ENCODE measurements around the gene TOM1L2. TPM values are rescaled to one million over a fixed set of nuclear protein-coding genes. Genes with fewer than 3 reads are reported as not detected.

Gene TOM1L2
- total and polyA plus RNA-seq, 12 donors, result 46.4 to 331 (median 273) TPM

- Histone ChIP-seq H3K4me3 (no peak overlapping the region), H3K27me3 (no peaks in the 10 kb centered on the region), H3K9me3 (no peaks in the 10 kb centered on the region), H3K4me1 (peaks cover 0 to 43% (median 18%) of the 10 kb centered on the region in 9 donors), H3K36me3 (peaks cover 0 to 67% (median 14%) of the 10 kb centered on the region in 9 donors), H3K27ac (no peak overlapping the region)
- no peak for DNase-seq
- intact Hi-C loops (cut with DNase I), result loop anchor here in 7 of 10 donors (2.0 to 10.0 kb wide), 5 partner anchors 27 to 143 kb away; partner anchors contain the start of genes ATPAF2 (in 5 of the 7), GID4 (in 5 of the 7), DRC3 (in 1 of the 7) and TOM1L2 (in 1 of the 7)
- WGBS, 2 donors, result 86 to 92% methylated on average over 6 of the region's 6 CpGs
- ATAC-seq, result no peak
- no peak for TF ChIP-seq CTCF (IDR thresholded peaks at IDR 0.05)
Measured at GRCh38 chr17:17892009-17892408, 80.2 kb downstream of the TOM1L2 start.

- intact Hi-C loops (cut with DNase I), result loop anchor here in 7 of 10 donors (10.0 kb wide), 4 partner anchors 64 to 144 kb away; partner anchors contain the start of genes ATPAF2 (in 5 of the 7), GID4 (in 5 of the 7), DRC3 (in 1 of the 7) and TOM1L2 (in 1 of the 7)
- Histone ChIP-seq H3K27ac (peak overlapping the region in 1 of 10 donors; percentile 12), H3K4me1 (peaks cover 4 to 43% (median 27%) of the 10 kb centered on the region in 9 donors), H3K9me3 (no peaks in the 10 kb centered on the region), H3K27me3 (no peaks in the 10 kb centered on the region), H3K36me3 (peaks cover 0 to 61% (median 11%) of the 10 kb centered on the region in 9 donors), H3K4me3 (no peak overlapping the region)
- peak; percentile 49 to 76 (median 66) for ATAC-seq
- TF ChIP-seq CTCF (IDR thresholded peaks at IDR 0.05), result peak; percentile 36 to 75 (median 66)
- DNase-seq, result peak; percentile 38 to 42
- 91 to 94% methylated on average over 5 of the region's 5 CpGs for WGBS, 2 donors
Measured at GRCh38 chr17:17890773-17891759, 81.1 kb downstream of the TOM1L2 start.

- Histone ChIP-seq H3K36me3 (peaks cover 0 to 51% (median 11%) of the 10 kb centered on the region in 9 donors), H3K4me1 (peaks cover 4 to 46% (median 30%) of the 10 kb centered on the region in 9 donors), H3K9me3 (no peaks in the 10 kb centered on the region), H3K27ac (no peak overlapping the region), H3K4me3 (no peak overlapping the region), H3K27me3 (no peaks in the 10 kb centered on the region)
- ATAC-seq (no peak), DNase-seq (no peak)
- no peak for TF ChIP-seq CTCF (IDR thresholded peaks at IDR 0.05)
- intact Hi-C loops (cut with DNase I), result loop anchor here in 9 of 10 donors (5.0 to 10.0 kb wide), 7 partner anchors 32 to 145 kb away; partner anchors contain the start of genes ATPAF2 (in 7 of the 9), GID4 (in 7 of the 9), DRC3 (in 1 of the 9) and TOM1L2 (in 1 of the 9)
- 98 to 100% methylated on average over 2 of the region's 2 CpGs for WGBS, 2 donors
Measured at GRCh38 chr17:17889922-17890321, 82.3 kb downstream of the TOM1L2 start.

- DNase-seq, result no peak
- Histone ChIP-seq H3K27ac (no peak overlapping the region), H3K36me3 (peaks cover 0 to 51% (median 19%) of the 10 kb centered on the region in 9 donors), H3K4me1 (peaks cover 4 to 46% (median 30%) of the 10 kb centered on the region in 9 donors), H3K9me3 (no peaks in the 10 kb centered on the region), H3K27me3 (no peaks in the 10 kb centered on the region), H3K4me3 (no peak overlapping the region)
- intact Hi-C loops (cut with DNase I), result loop anchor here in 5 of 10 donors (5.0 to 10.0 kb wide), 4 partner anchors 33 to 146 kb away; partner anchors contain the start of genes ATPAF2 (in 2 of the 5) and GID4 (in 2 of the 5)
- 83 to 90% methylated on average over 7 of the region's 7 CpGs for WGBS, 2 donors
- TF ChIP-seq CTCF (IDR thresholded peaks at IDR 0.05), result no peak
- ATAC-seq, result no peak
Measured at GRCh38 chr17:17888821-17889220, 83.4 kb downstream of the TOM1L2 start.

All from heart right ventricle (tissue), 16 donors.